Psoas muscle (tissue), 8 donors: ENCODE data around the gene RAD51D. TPM values are rescaled to one million over a fixed set of nuclear protein-coding genes. Genes with fewer than 3 reads are reported as not detected.

Experiments used
- ATAC-seq, 4 donors: fragments of 200-7000 bp; cut with Tn5 transposase; one replicate each; pipeline ENCODE4 v1.9.1; 2020; ENCODE audit warnings: moderate library complexity in 3 of 4, mild to moderate bottlenecking in 2 of 4
- DNase-seq, 2 donors: peaks; one replicate each; pipeline ENCODE4 v3.0.0-alpha.2; 2020
- H3K27ac ChIP-seq: fragments of 200-600 bp; one replicate; pipeline ENCODE4 v1.8.0; 2022
- H3K27me3 ChIP-seq, 3 donors: fragments of 200-600 bp in 1 of 3; one replicate each; pipeline versions ENCODE4 v1.6.1 to v1.8.0; 2013 to 2022; ENCODE audit warnings: low read length in 2 of 3, mild to moderate bottlenecking in 2 of 3, moderate library complexity in 1 of 3; ENCODE audit not compliant: insufficient read depth in 3 of 3
- H3K36me3 ChIP-seq, 2 donors: fragments of 200-600 bp in 1 of 2; one replicate each; pipeline versions ENCODE4 v1.6.1 to v1.8.0; 2013 to 2022; ENCODE audit warnings: low read depth in 1 of 2, mild to moderate bottlenecking in 1 of 2, moderate library complexity in 1 of 2; ENCODE audit not compliant: insufficient read depth in 1 of 2
- H3K4me1 ChIP-seq: fragments of 200-600 bp; one replicate; pipeline ENCODE4 v1.8.0; 2022
- H3K4me3 ChIP-seq: fragments of 200-600 bp; one replicate; pipeline ENCODE4 v1.8.0; 2022; ENCODE audit warnings: mild to moderate bottlenecking
- H3K9me3 ChIP-seq: fragments of 200-600 bp; one replicate; pipeline ENCODE4 v1.8.0; 2022
- WGBS, 3 donors: extraction: QIAGEN DNeasy Blood & Tissue Kit; methylation state at CpG; one replicate each; pipeline versions ENCODE4 v1.1.6 to v1.1.7; 2013; 5-methylcytosine and 5-hydroxymethylcytosine counted together
- intact Hi-C, 2 donors: fragments of 100-400 bp; cut with DNase I; formaldehyde crosslinking; loops; one replicate each; pipeline versions ENCODE4 v1.11.0 to v1.14.2; 2022
- polyA plus RNA-seq, 3 donors: library from polyadenylated mRNA; stranded (reverse); fragments of 200-250 nt; gene quantifications; one replicate each; pipeline ENCODE4 v1.2.3, GENCODE V29; 2013
- total RNA-seq, 4 donors: library from RNA; stranded (reverse); fragmentation: NEBNext Ultra II Directional in 2 of 4; extraction: Animal tissue kit (Norgen Biotek cat#: 25700) in 2 of 4; gene quantifications; one replicate each; pipeline versions ENCODE4 v1.2.1 to v1.2.4, GENCODE V29; 2021 to 2023
- TF ChIP-seq, protein P1 (sequence below): fragments of 200-600 bp; IDR thresholded peaks from one replicate; pipeline ENCODE4 v1.8.0; 2022; ENCODE audit warnings: antibody characterized with exemption
- donor health status: healthy with polysubstance abuse.
- donor health status: DM: no; HTN: no; CAD: no; lungs with moderate emphysema.
- donor health status: Bipolar disorder and iron deficiency.
- donor health status: healthy.
- donor health status: DM: yes; HTN: yes; CAD: no.
- donor health status: DM: no; HTN: no; CAD: no.
- donor health status: DM: no; HTN: no; CAD: no.
- donor health status: DM: yes; HTN: yes; CAD: no.

RAD51D gene
- total and polyA plus RNA-seq, 7 donors, result 3.6 to 6.2 (median 5.4) TPM

DNA sequence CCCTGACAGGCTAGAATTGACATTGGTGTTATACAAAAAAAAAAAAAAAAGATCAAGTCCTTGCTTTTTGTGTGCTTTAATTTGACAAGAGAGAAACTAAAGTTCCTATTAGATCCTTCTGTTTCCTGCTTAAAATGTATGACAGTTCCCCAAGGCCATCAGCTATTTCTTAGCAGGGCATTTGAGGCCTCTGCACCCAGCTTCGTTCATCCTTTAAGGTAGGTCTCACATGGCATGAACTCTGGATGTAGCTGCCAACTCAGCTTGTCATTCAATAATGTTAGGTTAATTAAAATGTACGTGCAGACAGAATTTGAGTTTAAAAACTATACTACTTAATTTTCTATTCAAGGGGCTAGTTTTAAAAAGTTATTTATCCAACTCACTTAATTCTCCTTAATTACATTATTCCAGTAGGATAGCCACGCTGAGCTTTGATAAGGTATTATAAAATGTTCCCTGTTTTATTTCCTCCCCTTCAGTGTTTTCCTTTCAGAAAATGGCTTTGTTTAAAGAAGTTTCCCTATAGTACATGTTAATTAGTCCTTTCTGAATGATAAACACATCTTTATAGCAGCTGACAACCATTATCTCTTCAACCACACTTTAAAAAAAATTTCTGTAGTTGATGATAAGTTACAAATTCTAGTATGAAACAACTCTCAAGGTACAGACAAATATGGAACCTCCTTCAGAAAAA is 55.0 kb downstream of the RAD51D start:
- H3K27ac ChIP-seq, result peak overlapping the region; percentile 94
- DNase-seq, result no peak

DNA sequence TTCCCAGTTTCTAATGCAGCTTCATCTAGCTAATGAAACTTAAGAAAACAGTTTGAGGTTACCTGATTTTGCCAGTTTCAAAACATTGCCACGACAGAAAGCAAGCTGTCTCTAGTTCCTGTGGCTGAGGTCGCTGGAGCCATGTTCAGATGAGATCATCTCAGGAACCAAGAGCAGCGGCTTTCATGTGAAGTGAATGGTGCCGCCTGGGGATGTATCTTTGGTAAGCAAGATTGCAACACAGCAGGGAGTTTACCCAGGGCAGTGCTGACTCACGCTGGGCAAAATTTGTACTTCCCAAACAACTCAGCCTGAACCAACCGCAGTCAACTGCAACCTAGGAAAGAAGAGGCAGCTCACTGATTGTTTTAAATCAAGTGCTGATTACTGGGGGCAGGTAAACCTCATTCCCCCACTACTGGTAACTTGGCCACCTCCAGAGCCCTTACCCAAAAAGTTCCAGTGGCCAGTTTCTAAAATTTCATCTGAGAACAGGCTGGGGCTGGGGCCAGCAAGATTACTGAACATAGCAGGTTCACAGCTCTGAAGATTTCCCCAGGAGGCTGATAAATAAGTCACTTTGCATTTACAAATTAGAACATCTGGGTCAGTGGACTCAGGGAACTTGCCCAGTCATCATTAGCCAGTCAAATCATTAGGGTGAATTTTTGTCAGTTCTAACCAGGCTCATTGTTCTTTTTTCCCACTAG is 56.0 kb downstream of the RAD51D start, which contains the start of gene RFFL:
TSS of gene RFFL (minus strand) at position 194 of the 710 bp plus-strand sequence. CDS start 37,154 bp downstream, outside the sequence.
- intact Hi-C loops, result loop anchor here in 1 of 2 donors (5.0 kb wide), 1 partner anchor 46 kb away; no protein-coding TSS in a partner anchor

More for the DNA sequence above, 55.0 kb downstream of the RAD51D start:
- Histone ChIP-seq H3K9me3 (no peaks in the 10 kb centered on the region), H3K4me3 (no peak overlapping the region), H3K27me3 (no peaks in the 10 kb centered on the region), H3K4me1 (peaks cover 24% of the 10 kb centered on the region), H3K36me3 (peaks cover 0 to 4% of the 10 kb centered on the region in 2 donors)
- ATAC-seq, result no peak
- TF ChIP-seq, protein P1, sequence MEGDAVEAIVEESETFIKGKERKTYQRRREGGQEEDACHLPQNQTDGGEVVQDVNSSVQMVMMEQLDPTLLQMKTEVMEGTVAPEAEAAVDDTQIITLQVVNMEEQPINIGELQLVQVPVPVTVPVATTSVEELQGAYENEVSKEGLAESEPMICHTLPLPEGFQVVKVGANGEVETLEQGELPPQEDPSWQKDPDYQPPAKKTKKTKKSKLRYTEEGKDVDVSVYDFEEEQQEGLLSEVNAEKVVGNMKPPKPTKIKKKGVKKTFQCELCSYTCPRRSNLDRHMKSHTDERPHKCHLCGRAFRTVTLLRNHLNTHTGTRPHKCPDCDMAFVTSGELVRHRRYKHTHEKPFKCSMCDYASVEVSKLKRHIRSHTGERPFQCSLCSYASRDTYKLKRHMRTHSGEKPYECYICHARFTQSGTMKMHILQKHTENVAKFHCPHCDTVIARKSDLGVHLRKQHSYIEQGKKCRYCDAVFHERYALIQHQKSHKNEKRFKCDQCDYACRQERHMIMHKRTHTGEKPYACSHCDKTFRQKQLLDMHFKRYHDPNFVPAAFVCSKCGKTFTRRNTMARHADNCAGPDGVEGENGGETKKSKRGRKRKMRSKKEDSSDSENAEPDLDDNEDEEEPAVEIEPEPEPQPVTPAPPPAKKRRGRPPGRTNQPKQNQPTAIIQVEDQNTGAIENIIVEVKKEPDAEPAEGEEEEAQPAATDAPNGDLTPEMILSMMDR, result no peak
- intact Hi-C loops, result loop anchor here in 1 of 2 donors (5.0 kb wide), 1 partner anchor 47 kb away; no protein-coding TSS in a partner anchor
- whole genome bisulfite sequencing, 3 donors, result 83 to 90% (median 87%) methylated on average over 3 of the region's 3 CpGs

DNA sequence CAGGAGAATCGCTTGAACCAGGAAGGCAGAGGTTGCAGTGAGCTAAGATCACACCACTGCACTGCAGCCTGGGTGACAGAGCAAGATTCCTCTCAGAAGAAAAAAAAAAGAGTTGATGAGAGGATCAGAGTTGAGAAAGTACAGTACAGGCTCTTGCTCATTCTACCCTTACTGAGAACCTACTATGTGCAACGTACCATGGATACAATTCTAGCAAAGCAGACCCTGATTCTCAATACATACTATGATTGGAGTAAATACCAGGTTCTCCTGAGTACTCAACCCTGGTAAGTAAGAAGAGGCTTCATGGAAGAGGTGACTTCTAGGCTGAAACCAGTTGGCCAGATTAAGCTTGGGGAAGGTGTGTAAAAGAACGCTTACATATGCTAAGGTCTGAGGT is 57.4 kb downstream of the RAD51D start:
- Histone ChIP-seq H3K4me1 (peaks cover 24% of the 10 kb centered on the region), H3K9me3 (no peaks in the 10 kb centered on the region), H3K27ac (peak overlapping the region; percentile 94), H3K4me3 (peak overlapping the region; percentile 69), H3K27me3 (no peaks in the 10 kb centered on the region), H3K36me3 (peaks cover 0 to 8% of the 10 kb centered on the region in 2 donors)
- intact Hi-C loops, result loop anchor here in 1 of 2 donors (5.0 kb wide), 1 partner anchor 45 kb away; no protein-coding TSS in a partner anchor
- DNase-seq (no peak), ATAC-seq (no peak)
- 94 to 95% (median 95%) methylated on average over 3 of the region's 3 CpGs for WGBS, 3 donors
- TF ChIP-seq, protein P1, result no peak

More for the DNA sequence above, 56.0 kb downstream of the RAD51D start, which contains the start of gene RFFL:
- ATAC-seq (peak; percentile 99), DNase-seq (peak; percentile 83 to 89)
- H3K27ac ChIP-seq, result peak within 1 kb of the TSS; percentile 94
- peak within 1 kb of the TSS; percentile 69 for H3K4me3 ChIP-seq
- WGBS, 3 donors, result 12 to 17% (median 15%) methylated on average over 6 of the region's 6 CpGs
- H3K4me1 ChIP-seq, result peaks cover 24% of the 10 kb centered on the region
- no peaks in the 10 kb centered on the region for H3K9me3 ChIP-seq
- H3K36me3 ChIP-seq, result peaks cover 0 to 8% of the 10 kb centered on the region in 2 donors
- H3K27me3 ChIP-seq, result no peaks in the 10 kb centered on the region
- TF ChIP-seq, protein P1, result no peak

DNA sequence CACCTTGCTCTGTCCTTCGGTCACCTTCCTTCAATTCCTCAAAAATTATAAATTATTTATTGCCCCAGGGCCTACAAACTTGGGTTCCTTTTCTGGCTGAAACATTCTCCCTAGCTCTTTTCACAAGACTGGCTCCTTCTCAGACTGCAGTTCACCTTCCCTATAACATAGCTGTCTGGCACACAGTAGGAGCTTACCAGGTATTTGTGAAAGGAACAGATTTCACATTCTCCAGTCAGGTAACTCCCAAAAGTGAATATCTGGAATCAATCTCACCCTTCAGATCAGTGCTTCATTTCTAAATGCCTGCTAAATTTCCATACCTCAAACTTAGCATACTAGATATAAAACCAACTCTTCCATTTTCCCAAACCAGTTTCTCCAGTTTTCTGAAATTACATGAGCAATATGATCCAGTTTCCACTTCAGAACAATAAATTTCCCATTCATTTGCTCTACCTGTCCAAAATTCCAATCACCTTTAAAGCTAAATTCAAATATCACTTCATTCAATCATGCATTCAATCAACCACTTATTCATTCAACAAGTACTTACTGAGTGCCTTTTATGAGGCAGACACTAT is 62.2 kb downstream of the RAD51D start:
- TF ChIP-seq, protein P1, result no peak
- peaks cover 0 to 8% of the 10 kb centered on the region in 2 donors for H3K36me3 ChIP-seq
- H3K4me1 ChIP-seq, result peaks cover 19% of the 10 kb centered on the region
- ATAC-seq (no peak), DNase-seq (no peak)
- intact Hi-C loops, result no loop called here
- H3K27ac ChIP-seq, result no peak overlapping the region
- H3K9me3 ChIP-seq, result no peaks in the 10 kb centered on the region
- H3K4me3 ChIP-seq, result no peak overlapping the region
- H3K27me3 ChIP-seq, result no peaks in the 10 kb centered on the region
- WGBS, 3 donors, result 96 to 100% (median 100%) methylated on average over 1 of the region's 1 CpG
